Mesenteric fat pad (tissue), 1 donor: ENCODE results near the gene SRD5A2. TPM values are rescaled to one million over a fixed set of nuclear protein-coding genes. Genes with fewer than 3 reads are reported as not detected.
"Not testable (repeated sequence)": the region's sequence is repeated elsewhere in the genome, so short reads cannot be mapped to it uniquely, and the experiment has no call there.

Experiments used
- DNase-seq: peaks from one replicate; pipeline ENCODE4 v3.0.0-alpha.2; 2020; ENCODE audit warnings: low spot score
- total RNA-seq: library from RNA; stranded (reverse); fragmentation: NEBNext Ultra II Directional; extraction: Animal tissue kit (Norgen Biotek cat#: 25700); gene quantifications from one replicate; pipeline ENCODE4 v1.2.1, GENCODE V29; 2021
- donor health status: DM: yes; HTN: yes; CAD: no.

Gene SRD5A2
- total RNA-seq, 1 donor from 2014 or later = 0.06 TPM

GRCh38 chr2:31534636-31535035 is 46.1 kb downstream of the SRD5A2 start:
- DNase-seq = no peak

DNA sequence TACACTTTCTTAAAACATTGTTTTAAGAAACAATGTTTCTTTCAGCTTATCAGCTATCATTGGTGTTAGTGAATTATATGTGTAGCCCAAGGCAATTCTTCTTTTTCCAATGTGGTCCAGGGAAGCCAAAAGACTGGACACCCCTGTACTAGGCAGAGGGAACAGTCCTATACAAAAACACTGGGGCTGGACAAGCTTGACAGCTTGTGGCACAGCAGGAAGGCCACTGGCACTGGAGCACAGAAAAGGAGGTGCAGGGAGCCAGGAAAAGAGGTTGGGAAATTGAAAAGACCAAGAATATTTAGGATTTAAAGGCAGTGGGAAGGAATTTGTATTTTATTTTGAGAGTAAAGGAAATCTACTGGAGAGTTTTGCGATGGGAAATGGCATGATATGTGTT is 47.7 kb downstream of the SRD5A2 start:
- DNase-seq = no peak

- no peak for DNase-seq
These were observed 49.6 kb downstream of the SRD5A2 start for GRCh38 chr2:31531101-31531500.

GRCh38 chr2:31529256-31529655 is 51.5 kb downstream of the SRD5A2 start:
- DNase-seq = no peak

DNA sequence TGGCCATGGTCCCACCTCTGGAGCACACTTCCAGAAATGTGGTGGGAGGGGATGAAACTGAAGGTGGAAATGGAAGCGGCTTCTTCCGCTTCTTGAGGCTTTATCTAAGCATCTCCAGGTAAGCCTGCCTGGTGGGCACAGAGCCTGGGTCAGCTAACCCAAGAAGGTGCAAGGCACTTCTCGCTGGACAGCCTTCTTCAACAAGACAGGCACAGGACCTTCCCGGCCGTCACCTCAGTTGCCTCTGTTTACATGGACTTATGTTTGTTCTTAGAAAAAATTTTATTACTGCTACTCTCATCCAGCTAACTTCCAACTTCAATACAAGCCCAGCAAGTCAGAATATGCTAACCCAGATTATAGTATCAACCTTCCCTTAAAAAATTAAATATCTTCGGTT is 51.9 kb downstream of the SRD5A2 start:
- no peak for DNase-seq

- DNase-seq = no peak
These were observed 53.6 kb downstream of the SRD5A2 start for GRCh38 chr2:31526946-31527732.

- no peak for DNase-seq
These were observed 54.9 kb downstream of the SRD5A2 start for GRCh38 chr2:31525876-31526275.

- DNase-seq = no peak
These were observed 56.1 kb downstream of the SRD5A2 start for GRCh38 chr2:31524592-31524991.

GRCh38 chr2:31523871-31524492 is 56.8 kb downstream of the SRD5A2 start:
- DNase-seq = no peak

DNA sequence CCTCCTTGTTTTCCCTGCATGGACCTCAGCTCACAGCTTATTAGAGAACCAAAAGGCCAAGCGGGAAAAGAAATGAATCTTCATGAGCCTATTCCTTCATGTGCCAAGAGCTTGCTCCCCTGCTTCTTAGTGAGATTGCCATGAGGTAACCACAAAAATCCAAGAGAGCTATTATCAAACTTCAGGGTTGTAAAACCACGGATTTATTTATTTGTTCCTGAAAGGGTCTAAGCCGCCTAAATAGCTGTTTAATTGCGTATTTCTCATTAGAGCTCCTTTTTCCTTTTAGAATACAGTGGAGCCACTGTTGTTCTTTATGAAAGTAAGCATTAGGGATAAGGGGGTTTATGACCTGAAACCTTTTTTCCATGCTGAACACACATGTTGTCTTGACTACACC is 58.0 kb downstream of the SRD5A2 start:
- DNase-seq = no peak

DNA sequence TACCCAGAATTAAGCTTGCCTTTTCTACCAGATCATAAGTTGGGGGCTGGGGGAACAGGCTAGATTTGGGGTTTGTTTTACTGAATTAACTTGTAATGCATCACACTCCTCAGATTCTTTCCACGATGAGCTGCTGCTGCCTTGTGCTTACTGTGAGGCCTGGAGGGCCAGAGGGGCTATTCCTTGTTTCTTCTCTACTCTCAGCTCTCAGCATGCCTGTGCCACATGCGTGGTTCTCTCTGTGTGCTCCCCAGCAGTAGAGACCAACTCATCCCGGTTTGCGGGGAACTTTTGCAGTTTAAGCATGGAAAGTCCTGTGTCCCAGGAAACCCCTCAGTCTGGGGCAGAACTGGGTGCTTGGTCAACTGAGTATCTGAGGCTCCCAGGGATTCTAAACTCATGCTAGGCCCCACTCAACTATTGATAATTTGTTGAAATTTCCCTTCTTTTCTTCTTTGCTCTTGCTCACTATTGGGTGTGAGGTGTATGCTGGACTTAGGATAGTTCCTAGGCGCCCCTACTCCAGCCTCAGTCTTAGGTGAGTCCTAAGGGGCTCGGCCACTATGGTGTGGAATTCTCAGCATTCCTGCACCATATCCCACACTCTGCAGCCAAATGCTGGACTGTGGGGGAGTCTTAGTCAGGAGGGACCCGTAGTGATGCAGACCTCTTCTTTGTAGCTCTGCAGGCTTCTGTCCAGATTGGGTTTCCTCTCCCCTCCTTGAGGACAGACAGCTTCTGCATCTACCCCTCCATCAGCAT is 63.1 kb downstream of the SRD5A2 start:
- DNase-seq = no peak

DNA sequence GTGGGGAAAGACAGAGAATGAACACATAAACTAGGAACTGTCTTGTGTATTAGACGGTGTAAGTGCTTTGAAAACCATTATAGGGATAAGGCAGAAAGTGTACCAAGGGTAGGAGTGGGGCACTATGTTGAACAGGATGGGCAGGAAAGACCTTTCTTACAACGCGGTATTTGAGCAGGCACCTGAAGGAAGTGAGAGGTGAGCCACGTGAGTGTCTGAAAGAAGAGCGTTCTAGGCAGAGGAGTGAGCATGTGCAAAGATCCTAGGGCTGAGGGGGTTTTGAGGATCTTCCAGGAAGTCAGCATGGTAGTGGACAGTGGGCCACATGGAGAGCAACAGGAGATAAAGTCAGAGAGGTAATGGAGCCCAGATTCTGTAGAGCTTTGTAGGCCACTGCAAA is 65.2 kb downstream of the SRD5A2 start:
- no peak for DNase-seq

DNA sequence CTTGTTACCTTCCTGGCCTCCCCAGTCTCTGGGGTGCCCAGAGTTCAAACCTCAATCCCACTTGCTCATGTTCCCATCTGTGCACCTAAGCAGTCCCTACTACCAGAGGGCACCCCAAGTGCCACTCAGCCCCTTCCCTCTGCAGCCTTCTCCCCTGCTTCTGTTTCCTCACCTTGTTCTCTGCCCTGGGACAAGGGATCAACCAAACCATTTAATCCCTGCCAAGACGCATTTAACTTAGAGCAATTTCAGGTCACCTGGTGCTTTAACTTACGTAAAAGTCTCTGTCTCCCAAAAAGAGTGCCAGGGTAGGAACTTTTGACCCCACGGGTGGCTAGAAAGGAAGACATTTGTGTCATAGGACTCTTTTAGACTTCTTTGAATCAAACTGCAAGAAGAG is 67.2 kb downstream of the SRD5A2 start:
- DNase-seq = no peak

- no peak for DNase-seq
These were observed 69.4 kb downstream of the SRD5A2 start for GRCh38 chr2:31511376-31511775.

GRCh38 chr2:31505111-31505510 is 75.6 kb downstream of the SRD5A2 start:
- DNase-seq = no peak

GRCh38 chr2:31504311-31504710 is 76.4 kb downstream of the SRD5A2 start:
- DNase-seq = no peak

DNA sequence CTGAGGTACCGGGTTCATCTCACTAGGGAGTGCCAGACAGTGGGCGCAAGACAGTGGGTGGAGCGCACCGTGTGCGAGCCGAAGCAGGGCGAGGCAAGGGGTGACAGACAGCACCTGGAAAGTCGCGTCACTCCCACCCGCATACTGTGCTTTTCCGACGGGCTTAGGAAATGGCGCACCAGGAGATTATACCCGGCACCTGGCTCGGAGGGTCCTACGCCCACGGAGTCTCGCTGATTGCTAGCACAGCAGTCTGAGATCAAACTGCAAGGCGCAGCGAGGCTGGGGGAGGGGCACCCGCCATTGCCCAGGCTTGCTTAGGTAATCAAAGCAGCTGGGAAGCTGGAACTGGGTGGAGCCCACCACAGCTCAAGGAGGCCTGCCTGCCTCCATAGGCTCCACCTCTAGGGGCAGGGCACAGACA is 84.3 kb downstream of the SRD5A2 start:
- DNase-seq = not testable (repeated sequence)

GRCh38 chr2:31489339-31489738 is 91.4 kb downstream of the SRD5A2 start:
- not testable (repeated sequence) for DNase-seq

DNA sequence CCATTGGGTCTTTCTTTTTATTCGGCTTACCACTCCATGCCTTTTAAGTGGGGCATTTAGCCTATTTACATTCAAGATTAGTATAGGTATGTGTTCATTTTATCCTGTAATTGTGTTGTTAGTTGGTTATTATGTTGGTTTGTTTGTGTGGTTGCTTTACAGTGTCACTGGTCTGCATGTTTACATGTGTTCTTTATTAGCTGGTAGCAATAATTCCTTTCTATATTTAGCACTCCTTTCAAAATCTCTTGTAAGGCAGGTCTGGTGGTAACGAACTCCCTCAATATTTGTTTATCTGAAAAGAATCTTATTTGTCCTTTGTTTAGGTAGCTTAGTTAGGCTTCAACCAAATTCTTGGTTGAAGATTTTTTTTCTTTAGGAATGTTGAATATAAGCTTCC is 97.5 kb downstream of the SRD5A2 start:
- DNase-seq = no peak

GRCh38 chr2:31476511-31477180 is 104.1 kb downstream of the SRD5A2 start:
- DNase-seq = no peak

- DNase-seq = no peak
These were observed 105.0 kb downstream of the SRD5A2 start for GRCh38 chr2:31475692-31476091.

DNA sequence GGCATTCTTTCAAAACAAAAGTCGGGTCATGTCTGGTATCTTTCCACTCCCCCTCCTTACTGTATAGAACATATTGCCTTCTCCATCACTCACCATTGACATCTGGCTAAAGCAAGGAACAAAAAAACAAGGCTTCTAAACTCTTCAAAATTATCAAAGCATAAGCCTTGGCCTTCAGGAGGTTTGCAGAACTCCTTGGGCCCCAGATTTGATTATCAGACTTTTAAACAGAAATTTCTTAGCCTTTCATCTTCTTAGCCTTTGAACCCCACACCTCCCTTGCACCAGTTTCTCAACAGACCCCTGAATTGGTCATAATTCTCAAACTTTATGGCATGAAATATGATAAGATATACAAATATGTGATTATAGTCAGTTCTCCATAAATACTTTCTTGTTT is 106.4 kb downstream of the SRD5A2 start:
- no peak for DNase-seq
